ENCODE results near the gene PAK1IP1.
"Not testable (repeated sequence)": the region's sequence is repeated elsewhere in the genome, so short reads cannot be mapped to it uniquely, and the experiment has no call there.

The PAK1IP1 gene, protein sequence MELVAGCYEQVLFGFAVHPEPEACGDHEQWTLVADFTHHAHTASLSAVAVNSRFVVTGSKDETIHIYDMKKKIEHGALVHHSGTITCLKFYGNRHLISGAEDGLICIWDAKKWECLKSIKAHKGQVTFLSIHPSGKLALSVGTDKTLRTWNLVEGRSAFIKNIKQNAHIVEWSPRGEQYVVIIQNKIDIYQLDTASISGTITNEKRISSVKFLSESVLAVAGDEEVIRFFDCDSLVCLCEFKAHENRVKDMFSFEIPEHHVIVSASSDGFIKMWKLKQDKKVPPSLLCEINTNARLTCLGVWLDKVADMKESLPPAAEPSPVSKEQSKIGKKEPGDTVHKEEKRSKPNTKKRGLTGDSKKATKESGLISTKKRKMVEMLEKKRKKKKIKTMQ

DNA sequence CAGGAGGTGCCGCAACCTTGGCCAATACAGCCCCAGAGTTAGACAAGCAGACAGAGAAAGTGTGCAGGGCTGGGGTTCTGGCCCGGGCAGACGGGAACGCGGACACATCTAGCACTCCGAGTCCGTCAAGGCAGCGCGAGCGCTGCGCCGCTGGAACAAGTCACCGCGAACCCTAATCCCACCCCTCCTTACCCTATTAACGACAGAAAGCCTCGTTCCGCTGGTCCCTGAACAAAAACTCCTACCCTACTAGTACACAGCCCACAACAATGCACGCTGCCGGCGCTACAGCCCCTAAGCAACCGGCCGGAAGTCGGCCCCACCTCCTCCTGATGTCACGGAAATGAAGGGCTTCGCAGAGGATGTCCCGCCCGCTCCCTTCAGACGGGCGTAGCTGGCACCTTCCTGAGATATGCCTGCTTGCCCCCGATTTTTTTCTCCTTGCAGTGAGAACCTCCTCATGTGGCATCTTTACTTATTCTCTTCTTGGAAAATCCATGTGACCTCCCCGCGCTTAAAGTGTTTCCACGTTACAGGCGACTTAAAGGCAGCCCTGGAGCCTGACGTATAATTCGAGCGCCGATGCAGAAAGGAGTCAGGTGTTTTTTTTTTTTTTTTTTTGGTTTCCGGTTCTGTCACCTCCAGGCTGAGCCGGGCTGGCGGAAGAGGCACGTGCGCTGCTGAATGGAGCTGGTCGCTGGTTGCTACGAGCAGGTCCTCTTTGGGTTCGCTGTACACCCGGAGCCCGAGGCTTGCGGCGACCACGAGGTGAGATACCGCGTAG, at the start of gene PAK1IP1, which contains the start of gene C6orf52:
PAK1IP1 (plus strand) TSS at position 671 of the 784 bp plus-strand sequence; CDS start at position 685, 14 bp downstream.
C6orf52 (minus strand) TSS at position 315 of the 784 bp plus-strand sequence. CDS start 7,066 bp downstream, outside the sequence.
- peak; percentile 91 for DNase-seq

DNA sequence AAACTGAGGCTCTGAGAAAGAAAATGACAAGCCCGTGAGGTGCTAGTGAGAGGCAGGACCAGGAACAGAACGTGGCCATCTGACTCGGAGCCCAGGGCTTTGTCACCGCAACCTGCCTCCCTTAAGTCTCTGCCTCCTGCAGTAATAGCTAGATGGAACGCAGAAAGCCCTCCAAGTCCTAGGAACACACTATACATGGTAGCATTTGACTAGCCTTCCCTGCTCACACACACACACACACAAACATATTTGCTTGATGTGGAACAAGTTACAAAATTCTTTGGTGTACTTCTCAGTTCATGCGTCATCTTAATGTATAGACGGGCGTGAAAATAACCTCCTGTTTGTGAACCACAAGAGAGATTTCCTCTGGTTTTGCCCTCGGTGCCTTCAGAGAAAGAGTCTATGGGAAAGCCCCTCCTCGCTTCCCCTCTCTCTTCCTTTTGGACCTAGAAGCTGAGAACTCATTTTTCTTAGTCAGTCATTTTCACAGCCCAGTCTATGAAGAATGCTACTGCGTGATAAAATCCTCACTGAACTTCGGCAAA, 39.2 kb upstream of the PAK1IP1 start:
- peak; percentile 66 for DNase-seq

DNA sequence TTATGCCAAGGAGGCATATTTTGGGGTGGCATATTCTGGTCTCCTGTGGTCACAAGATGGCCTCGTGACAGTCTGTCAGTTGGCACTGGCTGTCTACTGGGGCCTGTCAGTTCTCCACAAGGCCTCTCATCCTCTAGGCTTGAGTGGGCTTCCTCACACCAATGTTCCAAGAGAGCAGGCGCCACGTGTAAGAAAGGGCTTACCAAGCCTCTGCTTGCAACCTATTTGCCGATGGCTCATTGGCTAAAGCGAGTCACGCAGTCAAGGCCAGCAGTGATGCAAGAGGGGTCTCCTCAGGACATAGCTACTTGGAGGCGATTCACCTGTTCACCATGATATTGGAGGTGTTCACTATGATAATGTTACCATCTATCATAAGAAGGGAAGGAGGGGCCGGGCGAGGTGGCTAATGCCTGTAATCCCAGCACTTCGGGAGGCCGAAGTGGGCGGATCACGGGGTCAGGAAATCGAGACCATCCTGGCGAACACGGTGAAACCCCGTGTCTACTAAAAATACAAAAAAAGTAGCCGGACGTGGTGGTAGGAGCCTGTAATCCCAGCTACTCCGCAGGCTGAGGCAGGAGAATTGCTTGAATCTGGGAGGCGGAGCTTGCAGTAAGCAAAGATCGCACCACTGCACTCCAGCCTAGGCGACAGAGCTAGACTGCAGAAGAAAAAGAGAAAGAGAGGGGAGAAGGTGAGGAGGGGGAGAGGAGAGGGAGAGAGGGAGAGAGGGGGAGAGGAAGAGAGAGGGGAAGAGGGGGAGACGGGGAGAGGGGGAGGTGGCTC, 35.7 kb upstream of the PAK1IP1 start:
- no peak for DNase-seq

DNA sequence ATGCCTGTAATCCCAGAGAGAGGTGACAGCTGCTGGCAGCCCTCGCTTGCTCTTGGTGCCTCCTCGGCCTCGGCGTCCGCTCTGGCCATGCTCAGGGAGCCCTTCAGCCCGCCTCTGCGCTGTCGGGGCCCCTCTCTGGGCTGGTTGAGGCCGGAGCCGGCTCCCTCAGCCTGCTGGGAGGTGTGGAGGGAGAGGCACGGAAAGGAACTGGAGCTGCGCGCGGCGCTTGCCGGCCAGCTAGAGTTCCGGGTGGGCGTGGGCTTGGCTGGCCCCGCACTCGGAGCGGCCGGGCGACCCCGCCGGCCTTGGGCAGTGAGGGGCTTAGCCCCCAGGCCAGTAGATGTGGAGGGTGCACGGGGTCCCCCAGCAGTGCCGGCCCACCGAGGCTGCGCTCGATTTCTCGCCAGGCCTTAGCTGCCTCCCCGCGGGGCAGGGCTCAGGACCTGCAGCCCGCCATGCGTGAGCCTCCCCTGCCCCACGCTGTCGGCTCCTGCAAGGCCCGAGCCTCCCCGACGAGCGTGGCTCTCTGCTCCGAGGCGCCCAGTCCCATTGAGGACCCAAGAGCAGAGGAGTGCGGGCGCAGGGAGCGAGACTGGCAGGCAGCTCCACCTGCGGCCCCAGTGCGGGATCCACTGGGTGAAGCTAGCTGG, 34.9 kb upstream of the PAK1IP1 start:
- DNase-seq = no peak

DNA sequence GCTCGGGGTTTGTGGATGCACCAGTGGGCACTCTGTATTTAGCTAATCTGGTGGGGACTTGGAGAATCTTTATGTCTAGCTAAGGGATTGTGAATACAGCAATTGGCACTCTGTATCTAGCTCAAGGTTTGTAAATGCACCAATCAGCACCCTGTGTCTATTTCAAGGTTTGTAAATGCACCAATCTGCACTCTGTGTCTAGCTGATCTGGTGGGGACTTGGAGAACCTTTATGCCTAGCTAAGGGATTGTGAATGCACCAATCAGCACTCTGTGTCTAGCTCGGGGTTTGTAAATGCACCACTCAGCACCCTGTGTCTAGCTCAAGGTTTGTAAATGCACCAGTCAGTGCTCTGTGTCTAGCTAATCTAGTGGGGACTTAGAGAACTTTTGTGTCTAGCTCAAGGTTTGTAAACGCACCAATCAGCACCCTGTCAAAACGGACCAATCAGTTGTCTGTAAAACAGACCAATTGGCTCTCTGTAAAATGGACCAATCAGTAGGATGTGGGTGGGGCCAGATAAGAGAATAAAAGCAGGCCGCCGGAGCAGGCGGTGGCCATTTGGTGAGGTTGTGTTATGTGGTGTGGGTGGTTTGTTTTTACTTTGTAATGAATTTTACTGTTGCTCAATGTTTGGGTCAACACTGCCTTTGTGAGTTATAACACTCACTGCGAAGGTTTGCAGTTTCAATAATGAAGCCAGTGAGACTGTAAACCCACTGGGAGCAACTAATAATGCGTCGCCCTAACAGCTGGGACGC, 34.2 kb upstream of the PAK1IP1 start:
- DNase-seq = not testable (repeated sequence)

DNA sequence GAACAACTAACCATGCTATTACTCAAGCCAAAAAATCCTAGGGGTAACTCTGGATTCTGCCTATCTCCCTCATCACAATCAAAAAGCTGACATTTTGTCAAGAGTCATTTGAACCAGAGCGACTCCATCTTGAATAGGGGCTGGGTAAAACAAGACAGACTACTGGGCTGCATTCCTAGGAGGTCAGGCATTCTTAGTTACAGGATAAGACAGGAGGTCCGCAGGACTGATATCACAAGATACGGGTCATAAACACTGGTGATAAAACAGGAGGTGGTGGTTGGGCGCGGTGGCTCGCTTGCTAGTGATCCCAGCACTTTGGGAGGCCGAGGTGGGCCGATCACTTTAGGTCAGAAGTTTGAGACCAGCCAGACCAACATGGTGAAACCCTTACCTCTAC, 32.6 kb upstream of the PAK1IP1 start:
- no peak for DNase-seq

DNA sequence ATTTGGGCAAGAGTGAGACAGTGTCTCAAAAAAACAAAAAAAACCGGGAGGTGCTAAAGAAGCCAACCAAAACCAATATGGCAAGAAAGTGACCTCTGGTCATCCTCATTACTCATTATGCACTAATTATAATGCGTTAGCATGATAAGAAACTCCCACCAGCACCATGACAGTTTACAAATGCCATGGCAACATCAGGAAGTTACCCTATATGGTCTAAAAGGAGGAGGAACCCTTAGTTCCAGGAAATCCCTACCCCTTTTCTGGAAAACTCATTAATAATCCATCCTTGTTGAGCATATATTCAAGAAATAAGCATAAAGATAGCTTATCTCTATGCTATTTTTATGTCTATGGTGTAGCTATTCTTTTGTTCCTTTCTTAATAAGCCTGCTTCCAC, 32.0 kb upstream of the PAK1IP1 start:
- no peak for DNase-seq

DNA sequence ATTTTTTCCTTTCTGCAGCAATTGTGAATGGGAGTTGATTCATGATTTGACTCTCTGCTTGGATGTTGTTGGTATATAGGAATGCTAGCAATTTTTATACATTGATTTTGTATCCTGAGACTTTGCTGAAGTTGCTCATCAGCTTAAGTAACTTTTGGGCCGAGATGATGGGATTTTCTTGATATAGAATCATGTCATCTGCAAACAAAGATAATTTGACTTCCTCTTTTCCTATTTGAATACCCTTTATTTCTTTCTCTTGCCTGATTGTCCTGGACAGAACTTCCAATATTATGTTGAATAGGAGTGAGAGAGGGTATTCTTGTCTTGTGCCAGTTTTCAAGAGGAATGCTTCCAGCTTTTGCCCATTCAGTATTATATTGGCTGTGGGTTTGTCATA, 29.2 kb upstream of the PAK1IP1 start:
- DNase-seq = not testable (repeated sequence)

DNA sequence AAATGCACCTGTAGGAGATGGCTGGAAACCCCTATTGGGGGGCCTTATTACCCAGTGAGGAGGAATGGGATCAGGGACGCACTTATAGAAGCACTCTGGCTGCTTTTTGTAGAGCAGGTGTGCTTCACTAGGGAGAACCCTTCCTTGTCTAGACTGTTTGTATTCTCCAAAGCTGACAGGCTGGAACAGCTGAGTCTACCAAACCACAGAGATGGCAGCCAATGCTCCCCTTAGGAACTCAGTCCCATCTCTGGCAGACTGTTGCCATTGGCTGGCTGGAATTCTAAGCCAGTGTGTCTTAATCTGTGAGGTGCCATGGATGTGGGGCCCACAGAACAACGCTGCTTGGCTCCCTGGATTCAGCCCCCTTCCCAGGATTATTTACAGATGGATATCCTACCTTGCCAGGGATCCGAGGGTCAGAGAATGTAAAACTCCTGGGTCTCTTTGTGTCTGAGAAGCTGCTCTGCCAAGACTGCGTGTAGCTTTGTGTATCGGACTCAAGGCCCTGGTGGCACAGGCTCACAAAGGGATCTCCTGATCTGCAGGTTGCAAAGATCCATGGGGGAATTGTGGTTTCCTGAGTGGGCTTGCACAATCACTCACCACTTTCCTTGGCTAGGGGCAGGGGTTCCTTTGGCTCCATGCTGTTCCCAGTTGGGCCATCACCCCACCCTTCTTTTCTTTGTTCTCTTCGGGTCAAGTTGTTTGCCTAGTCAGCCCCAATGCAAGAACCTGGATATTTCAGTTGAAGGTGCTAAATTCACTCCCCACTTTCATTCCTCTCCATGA, 26.4 kb upstream of the PAK1IP1 start:
- no peak for DNase-seq

DNA sequence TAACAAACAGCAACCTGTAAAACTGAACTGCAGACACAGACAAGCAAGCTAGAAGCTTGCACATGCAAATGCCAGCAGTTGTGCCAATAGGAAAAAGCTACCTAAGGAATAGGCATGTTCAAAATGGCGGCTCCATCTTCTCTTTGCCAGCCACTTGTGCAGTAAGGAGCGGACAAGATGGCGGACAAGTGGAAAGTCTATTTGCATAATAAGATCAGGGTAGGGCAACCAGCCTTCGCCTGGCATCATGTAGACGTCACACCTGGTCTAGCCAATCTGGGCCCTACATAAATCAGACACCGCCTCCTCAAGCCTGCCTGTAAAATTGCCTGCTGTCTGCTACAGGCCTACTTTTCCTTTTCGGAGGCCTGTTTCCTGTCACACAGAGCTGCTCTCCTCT, 18.4 kb upstream of the PAK1IP1 start:
- DNase-seq = no peak

DNA sequence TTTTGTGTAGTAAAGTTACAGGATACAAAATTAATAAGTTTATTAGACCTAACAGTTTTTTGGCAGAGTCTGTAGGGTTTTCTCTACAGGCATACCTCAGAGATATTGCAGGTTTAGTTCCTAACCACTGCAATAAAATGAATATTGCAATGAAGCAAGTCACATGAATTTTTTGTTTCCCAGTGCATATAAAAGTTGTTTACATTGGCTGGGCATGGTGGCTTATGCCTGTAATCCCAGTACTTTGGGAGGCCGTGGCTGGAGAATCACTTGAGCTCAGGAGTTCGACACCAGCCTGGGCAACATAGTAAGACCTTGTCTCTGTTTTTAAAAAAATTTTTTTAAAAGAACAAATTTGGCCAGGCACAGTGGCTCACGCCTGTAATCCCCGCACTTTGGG, 16.3 kb upstream of the PAK1IP1 start:
- DNase-seq = no peak

DNA sequence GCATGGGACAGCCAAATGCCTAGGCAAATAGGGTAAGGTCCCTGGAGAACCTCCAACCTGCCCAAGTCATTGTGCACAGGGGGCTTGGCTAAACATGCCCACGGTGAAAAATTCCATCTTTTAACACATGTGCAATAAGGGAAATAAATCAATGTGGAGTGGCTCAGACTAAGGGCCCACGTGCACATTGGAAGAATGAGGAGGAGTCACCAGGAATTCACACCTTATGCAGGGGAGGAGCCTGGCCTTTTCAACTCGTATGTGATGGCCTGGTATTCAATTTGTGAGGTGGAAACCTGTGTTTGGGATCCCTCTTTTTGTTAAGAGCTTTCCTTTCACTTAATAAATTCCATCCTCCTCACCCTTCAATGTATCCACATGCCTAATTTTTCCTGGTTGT, 13.0 kb upstream of the PAK1IP1 start:
- no peak for DNase-seq

DNA sequence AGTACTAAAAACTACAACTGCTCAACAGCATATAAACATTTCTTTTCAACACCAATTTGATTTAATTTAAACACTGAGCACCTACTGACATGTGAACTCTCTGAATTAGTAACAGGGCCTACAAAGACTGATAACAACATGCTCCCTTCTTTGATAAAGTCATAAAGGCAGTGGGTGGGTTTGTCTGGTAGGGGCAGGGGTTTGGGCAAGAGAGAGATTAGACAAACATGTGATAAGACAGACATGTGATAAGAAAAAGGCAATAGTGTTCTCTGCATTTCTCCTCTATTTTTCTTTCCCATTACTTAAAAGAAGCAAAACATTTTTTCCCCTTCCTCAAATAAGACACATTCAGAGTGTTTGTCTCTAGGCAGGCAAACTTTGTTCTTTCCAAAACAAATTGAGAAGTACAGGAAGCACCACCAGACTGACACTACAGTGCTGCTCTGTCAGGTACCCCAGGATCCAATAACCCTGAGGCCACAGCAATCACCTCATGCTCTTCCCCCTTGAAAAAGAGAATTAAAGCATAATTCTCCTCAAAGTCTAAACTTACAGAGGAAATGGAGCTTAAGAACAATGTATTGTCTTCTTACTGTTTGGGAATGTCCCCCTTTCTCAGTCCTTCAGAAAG, 12.3 kb upstream of the PAK1IP1 start:
- no peak for DNase-seq

DNA sequence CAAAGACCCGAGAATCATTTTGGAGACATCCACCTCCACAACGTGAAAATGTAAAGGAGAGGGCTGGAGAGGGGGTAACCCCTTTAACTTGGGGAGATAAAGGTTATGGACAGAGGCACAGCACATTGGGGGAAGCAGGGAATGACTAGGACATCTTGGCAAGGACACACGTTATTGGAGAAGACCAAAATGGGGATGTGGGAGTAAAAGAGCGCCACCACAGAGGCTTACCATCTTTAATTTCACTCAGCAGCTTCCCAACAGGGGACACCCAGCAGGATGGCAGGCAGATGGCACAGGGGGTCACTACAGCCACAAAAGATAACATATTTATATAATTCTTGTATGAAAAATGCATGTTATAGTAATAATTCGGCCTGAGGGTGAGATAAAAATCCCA, 10.2 kb upstream of the PAK1IP1 start:
- peak; percentile 48 for DNase-seq

DNA sequence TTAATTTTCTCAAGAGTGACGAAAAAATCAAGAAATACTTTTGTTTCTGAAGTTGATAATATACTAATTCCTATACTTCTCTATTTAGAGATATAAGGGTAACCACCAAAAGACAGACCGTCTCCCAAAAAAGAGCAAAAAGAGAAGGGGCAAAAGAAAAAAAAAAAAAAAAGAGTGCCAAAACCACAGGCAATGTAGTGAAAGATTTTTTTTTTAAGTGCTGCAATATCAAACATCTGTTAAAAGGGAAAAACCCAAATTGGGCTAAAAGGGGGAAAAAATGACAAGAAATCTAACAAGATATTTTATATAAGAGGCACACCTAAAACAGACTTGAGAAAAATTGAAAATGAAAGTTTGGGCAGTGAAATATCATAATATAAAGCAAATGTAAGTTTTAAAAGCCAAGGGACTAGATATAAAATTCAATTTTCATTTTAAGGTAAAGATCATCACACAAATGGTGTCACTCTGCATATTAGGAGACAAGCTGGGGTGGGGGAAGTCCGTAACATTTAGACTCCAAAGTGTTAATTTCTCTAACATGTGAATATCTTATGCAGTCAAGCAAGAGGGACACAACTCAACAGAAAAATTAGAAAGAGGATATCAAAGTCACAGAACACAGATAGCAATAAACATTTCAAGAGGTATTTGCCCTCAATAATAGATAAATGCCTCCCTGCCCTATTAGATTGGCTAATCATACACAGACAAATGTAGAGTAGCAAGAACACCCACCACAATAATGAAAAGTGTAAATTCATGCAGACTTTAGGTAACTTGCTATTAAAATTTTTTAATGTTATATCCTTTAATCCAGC, 9.5 kb upstream of the PAK1IP1 start:
- peak; percentile 42 for DNase-seq

DNA sequence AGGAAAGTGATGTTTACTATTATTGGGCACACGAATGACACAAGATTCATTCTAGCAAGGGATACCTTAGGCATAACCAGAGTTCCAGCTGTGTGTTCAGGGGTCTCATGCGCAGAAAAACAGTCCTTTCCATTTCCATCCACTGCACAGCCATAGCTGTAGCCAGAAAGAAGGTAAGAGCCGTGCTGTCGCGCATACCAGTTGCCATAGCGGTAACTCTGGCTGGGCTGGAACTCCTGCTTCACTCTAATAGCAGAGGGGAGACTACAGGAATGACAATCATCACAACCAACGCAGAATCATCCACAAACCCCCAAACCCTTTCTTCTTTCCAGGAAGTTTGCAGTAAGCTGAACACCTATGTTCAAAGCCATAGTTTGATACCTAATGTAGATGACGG, 7.9 kb upstream of the PAK1IP1 start:
- no peak for DNase-seq

DNA sequence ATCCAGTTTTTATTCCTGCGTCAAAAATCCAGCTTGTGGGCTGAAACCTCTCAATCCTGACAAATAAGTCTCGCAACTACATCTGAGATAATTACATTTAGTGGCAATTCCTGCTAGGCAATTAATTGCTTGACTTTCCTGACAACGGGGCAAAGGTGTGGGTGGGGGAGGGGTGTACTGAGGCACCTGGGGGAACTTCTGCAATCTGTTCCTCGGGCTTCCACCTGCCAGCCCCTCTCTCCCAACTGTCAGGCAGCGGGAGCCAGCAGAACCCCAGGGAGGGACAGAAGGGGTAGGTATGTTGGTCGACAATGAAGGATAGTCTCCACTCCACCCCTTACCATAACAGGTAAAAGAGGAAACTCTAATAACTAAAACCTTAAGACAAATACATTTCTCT, 7.2 kb upstream of the PAK1IP1 start:
- no peak for DNase-seq

DNA sequence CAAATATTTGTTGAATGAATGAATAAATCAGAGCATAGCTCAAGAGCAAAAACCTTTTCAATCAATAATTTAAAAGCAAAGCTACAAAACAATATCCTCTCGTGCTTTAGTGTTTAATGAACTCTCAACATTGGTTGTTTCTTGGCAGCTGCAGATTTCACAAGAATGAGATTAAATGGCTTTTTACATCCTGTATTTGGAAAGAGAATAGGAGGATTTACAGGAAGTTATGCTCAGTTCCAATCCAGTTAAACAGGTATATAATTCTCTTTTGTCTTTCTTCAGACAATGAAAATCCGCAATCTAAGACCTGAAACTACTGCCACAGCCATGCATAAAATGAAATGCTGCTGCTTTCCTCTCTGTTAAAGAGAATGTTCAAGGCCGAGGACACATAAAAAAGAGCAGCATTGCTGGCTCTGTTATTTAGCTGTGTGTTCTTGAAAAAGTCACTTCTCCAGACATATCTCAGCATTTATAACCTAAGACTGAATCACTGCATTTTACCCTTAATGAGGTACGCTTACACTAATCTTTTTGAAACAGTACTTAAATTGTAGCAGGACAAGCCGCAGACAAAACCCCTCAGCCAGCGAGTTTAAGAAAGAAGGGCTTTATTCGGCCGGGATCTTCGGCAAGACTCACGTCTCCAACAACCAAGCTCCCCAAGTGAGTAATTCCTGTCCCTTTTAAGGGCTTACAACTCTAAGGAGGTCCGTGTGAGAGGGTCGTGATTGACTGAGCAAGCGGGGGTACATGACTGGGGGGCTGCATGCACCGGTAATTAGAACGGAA, 3.9 kb upstream of the PAK1IP1 start:
- peak; percentile 62 for DNase-seq

All from MV-4-11 (cell line).